HG03469 (cell line): ENCODE data around the gene TCAF2.
A peak's percentile ranks its signal among the peaks of the same experiment; 100 is the strongest.
"Not testable (repeated sequence)": the region's sequence is repeated elsewhere in the genome, so short reads cannot be mapped to it uniquely, and the experiment has no call there.

Source experiments
- ATAC-seq: cut with Tn5 transposase; IDR thresholded peaks from one replicate; pipeline ENCODE4 v1.9.1; 2021; ENCODE audit warnings: mild to moderate bottlenecking, moderate library complexity, moderate number of reproducible peaks; ENCODE audit not compliant: unreplicated experiment

TCAF2 gene

DNA sequence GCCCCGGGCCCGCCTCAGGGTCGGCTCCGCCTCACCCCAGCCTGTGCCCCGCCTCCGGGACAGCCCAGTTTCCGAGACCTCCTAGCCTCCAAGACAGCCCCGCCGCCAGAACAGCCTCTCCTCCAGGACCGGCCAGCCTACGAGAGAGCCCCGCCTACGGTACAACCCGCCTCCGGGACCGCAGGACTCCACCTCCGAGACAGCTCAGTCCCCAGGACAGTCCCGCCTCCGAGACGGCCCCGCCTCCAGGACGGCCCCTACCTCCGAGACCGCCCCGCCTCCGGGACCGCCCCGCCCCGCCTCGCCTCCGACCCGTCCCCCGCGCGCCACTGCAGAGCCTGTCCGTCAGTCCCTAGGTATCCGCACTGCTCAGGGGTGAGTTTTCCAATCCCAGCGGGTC is at the start of gene TCAF2:
TCAF2 (plus strand) TSS at position 329 of the 400 bp plus-strand sequence.
- peak; percentile 81 for ATAC-seq

DNA sequence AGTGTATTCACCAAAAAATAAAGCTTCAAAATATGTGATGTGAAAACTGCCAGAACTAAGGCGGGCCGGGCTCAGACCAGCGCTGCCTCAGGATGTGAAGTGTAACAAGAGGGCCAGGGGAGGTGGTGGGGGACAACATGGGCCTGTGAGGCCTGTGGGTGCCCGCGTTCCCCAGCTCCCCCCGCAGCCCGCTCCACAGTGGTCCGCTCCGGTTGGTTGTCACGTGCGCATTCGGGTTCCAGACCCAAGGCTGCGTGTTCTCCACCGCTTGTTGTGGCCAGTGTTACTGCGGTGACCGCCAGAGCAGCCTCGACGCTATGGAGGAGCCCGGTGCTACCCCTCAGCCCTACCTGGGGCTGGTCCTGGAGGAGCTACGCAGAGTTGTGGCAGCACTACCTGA is 49.3 kb upstream of the TCAF2 start, which contains the start of gene CTAGE15:
CTAGE15 (plus strand) TSS at position 301 of the 400 bp plus-strand sequence; CDS start at position 318, 17 bp downstream.
- not testable (repeated sequence) for ATAC-seq

DNA sequence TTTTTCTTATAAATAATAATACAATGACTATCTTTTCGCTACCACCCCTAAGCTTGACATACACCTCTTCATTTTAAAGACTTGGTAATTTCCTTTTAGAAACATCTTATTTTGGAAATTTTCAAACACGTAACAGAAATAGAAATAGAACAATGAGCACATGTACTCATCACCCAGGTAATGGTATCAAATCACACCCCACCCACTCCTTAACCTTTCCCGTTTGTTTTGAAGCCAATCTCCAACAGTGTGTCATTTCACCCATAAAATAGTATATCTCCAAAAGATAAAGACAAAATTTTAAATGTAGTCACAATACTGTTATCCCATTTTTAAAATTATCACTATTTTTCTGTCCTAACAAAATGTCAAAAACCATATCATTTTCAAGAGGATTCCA is 32.6 kb upstream of the TCAF2 start:
- ATAC-seq: not testable (repeated sequence)

- ATAC-seq: not testable (repeated sequence)
Observed at GRCh38 chr7:143589897-143590296, 30.9 kb upstream of the TCAF2 start.

DNA sequence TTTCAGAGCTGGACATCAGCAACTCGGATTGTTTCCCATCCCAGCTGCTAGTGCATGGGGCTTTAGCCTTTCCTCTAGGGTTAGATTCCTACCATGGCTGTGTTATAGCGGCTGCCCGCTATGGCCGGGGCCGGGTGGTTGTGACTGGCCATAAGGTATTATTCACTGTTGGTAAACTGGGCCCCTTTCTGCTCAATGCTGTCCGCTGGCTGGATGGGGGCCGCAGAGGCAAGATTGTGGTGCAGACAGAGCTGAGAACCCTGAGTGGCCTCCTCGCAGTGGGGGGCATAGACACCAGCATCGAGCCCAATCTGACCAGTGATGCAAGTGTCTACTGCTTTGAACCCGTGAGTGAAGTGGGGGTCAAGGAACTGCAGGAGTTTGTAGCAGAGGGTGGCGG is 22.7 kb upstream of the TCAF2 start:
- ATAC-seq: not testable (repeated sequence)

- not testable (repeated sequence) for ATAC-seq
Observed at GRCh38 chr7:143603549-143603948, 17.2 kb upstream of the TCAF2 start.

- not testable (repeated sequence) for ATAC-seq
Observed at GRCh38 chr7:143606088-143606487, 14.7 kb upstream of the TCAF2 start.

- not testable (repeated sequence) for ATAC-seq
Observed at GRCh38 chr7:143615545-143615944, 5.2 kb upstream of the TCAF2 start.

- ATAC-seq: not testable (repeated sequence)
Observed at GRCh38 chr7:143617204-143617603, 3.6 kb upstream of the TCAF2 start.

- not testable (repeated sequence) for ATAC-seq
Observed at GRCh38 chr7:143620058-143620457, 716 bp upstream of the TCAF2 start.

DNA sequence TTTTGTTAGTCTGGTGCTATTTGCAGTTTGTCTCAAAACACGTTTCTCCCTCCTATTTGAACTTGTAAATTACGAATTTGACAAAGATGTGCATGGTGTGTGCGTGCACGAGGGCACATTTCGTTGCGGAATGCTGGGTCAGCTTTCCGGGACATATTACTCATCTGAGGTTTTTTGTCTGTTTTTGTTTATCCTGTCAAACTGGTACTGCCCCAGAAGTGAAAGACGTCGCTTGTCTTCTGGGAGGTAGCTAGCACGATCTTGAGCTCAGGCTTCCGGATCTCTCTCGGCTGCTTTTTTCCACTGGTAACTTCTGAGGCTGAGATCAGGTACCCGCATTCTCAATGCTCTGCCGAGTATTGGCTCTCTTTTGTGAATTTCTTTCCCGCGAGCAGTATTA is 401 bp downstream of the TCAF2 start:
- ATAC-seq: peak; percentile 33

DNA sequence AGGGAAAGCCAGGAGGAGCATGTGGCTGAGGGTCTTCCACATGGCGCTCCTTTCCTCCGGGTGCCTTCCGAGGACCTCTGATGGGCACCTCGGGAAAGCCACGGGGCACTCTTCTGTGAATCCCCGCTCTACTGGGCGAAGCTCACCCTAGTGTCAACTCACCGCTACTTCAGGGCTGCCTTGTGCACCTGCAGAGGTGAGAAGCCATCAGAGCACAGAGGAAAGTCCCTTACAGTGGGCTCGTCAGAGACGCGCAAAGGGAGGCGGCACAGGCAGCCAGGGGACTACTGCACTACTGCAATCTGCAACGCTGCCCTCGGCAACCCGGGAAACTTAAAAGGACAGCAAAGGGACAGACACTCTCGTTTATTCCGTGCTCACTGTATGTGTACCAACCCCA is 1.4 kb downstream of the TCAF2 start:
- peak; percentile 31 for ATAC-seq

- ATAC-seq: not testable (repeated sequence)
Observed at GRCh38 chr7:143630653-143631052, 9.9 kb downstream of the TCAF2 start.

- not testable (repeated sequence) for ATAC-seq
Observed at GRCh38 chr7:143632506-143632905, 11.7 kb downstream of the TCAF2 start.

DNA sequence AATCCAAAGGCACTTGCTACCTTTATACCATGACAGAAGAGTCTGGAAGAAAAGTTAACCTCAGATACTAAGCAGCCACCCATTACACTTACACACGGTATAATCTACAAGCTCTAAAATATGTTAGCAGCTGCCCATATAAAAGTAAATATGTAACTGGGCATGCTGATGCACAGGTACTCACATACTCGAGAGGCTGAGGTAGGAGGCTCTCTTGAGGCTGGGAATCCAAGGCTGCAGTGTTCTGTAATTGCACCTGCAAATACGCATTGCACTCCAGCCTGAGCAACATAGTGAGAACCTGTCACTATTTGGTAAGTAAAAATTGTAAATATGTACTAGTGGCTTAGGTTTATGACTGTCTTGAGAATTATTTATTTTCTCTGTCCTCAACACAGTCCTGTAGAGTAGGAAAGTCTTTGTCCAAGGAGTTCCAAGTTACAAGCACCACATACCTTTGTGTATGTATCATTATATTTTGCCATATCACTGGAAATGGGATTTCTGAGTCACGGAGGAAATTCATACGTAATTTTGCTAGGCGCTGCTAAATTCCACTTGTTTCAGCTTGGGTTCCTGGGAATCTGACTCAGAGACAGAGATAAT is 12.3 kb downstream of the TCAF2 start:
- not testable (repeated sequence) for ATAC-seq

DNA sequence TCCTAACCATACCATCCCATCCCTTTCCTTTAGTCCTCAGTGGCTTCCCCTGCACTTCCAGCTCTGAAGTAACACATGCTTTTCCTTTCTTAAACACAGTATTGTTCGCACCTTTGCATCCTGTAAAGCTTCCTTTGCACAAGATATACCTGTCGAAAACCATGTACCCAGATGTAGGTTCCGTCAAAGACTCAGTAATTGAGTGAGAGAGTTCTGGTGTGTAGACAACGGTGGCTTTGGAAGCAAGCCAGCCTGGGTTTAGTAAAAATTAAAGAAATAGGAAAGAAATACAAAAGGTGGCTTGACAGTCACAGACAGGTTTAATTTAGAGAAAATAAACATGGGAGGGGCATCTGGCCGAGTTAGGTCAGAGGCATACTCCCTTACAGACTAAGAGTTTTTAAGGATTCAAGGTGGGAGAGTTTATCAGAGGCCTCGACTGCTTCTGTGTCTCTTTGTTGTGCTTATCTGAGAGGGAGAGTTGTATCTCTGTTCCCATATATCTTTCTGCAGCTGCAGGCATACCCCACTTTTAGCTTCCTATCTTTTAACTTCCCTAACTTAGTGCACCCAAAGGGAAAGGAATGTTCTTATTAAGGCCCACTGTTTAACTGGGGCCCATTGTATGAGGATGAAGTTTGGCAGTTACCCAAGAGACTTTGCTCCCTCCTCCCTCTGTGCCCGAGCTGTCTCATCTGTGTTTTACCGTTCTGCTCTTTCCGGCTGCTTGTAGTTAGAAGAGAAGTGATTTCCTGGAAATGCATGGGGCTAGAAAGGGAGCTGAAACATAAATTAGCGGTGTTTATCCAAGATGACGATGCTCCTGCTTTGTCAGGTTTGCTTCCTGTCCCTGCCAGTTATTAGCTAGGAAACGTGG is 14.8 kb downstream of the TCAF2 start:
- ATAC-seq: not testable (repeated sequence)

- ATAC-seq: not testable (repeated sequence)
Observed at GRCh38 chr7:143639372-143639771, 18.6 kb downstream of the TCAF2 start.

GRCh38 chr7:143640528-143641189 is 19.9 kb downstream of the TCAF2 start:
- ATAC-seq: not testable (repeated sequence)

GRCh38 chr7:143646598-143646997 is 25.8 kb downstream of the TCAF2 start:
- ATAC-seq: not testable (repeated sequence)

DNA sequence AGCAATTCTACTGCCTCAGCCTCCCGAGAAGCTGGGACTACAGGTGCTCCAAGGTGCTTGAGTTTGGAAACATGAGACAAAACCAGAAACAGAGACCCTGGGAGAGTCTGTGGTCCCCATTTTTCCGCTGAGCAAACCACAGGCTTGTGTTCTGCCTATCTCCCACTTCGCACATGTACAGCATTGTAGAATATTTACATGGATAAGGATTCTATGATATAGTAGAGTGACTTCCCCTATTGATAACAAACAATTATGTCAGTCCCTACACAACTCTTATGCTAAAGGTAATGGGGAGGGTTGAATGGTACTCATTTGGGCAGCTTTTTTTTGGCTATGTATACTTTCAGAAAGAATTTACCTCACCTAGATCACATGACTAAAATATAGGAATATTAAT is 29.1 kb downstream of the TCAF2 start:
- ATAC-seq: not testable (repeated sequence)

DNA sequence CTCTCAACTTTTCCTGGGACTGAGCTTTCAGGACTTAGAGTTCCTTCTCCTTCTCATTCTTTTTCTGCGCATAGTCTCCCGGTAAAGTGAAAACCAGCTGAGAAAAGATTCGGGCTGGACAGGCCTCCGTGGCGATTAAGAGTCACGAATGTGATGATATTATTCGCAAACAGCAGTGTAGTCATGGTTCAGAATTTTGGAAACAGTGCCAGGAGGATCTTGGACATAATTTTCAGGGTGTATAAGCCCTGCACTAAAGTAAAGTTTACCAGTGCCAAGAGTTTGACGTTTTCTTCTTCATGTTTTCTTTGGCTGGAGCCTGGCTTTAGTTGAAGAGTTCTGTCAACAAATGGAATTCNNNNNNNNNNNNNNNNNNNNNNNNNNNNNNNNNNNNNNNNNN is 29.7 kb downstream of the TCAF2 start:
- ATAC-seq: not testable (repeated sequence)
